Measurements from ENCODE around the gene TERF2IP.

TERF2IP gene, protein sequence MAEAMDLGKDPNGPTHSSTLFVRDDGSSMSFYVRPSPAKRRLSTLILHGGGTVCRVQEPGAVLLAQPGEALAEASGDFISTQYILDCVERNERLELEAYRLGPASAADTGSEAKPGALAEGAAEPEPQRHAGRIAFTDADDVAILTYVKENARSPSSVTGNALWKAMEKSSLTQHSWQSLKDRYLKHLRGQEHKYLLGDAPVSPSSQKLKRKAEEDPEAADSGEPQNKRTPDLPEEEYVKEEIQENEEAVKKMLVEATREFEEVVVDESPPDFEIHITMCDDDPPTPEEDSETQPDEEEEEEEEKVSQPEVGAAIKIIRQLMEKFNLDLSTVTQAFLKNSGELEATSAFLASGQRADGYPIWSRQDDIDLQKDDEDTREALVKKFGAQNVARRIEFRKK

DNA sequence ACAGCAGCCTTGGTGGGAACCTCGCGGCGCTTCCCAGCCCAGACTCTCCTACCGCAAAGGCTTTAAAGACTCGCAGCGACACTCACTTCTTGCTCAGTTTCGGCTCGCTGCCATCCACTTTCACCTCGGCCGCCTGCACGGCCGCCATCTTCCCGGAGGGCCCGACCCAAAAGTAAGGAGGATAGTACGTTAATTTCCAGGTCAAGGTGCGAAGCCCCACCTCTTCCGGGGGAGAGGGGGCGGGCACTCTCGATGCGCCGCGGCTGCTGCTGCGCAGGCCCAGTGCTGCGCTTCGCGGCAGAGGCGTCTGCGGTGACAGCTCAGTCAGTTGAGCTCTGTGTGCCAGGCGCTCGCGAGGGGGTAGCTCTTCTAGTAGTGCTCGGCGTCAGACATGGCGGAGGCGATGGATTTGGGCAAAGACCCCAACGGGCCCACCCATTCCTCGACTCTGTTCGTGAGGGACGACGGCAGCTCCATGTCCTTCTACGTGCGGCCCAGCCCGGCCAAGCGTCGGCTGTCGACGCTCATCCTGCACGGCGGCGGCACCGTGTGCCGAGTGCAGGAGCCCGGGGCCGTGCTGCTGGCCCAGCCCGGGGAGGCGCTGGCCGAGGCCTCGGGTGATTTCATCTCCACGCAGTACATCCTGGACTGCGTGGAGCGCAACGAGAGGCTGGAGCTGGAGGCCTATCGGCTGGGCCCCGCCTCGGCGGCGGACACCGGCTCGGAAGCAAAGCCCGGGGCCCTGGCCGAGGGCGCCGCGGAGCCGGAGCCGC, at the start of gene TERF2IP, which contains the start of gene KARS1:
TERF2IP (plus strand) TSS at position 282 of the 773 bp plus-strand sequence; CDS start at position 392, 110 bp downstream.
KARS1 (minus strand) TSS at position 174 of the 773 bp plus-strand sequence; CDS start at position 148, 26 bp downstream.
- TF ChIP-seq, protein P1, sequence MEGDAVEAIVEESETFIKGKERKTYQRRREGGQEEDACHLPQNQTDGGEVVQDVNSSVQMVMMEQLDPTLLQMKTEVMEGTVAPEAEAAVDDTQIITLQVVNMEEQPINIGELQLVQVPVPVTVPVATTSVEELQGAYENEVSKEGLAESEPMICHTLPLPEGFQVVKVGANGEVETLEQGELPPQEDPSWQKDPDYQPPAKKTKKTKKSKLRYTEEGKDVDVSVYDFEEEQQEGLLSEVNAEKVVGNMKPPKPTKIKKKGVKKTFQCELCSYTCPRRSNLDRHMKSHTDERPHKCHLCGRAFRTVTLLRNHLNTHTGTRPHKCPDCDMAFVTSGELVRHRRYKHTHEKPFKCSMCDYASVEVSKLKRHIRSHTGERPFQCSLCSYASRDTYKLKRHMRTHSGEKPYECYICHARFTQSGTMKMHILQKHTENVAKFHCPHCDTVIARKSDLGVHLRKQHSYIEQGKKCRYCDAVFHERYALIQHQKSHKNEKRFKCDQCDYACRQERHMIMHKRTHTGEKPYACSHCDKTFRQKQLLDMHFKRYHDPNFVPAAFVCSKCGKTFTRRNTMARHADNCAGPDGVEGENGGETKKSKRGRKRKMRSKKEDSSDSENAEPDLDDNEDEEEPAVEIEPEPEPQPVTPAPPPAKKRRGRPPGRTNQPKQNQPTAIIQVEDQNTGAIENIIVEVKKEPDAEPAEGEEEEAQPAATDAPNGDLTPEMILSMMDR (conservative IDR thresholded peaks at IDR 0.05): no peak
- peak; percentile 91 for TF ChIP-seq ZFX (IDR thresholded peaks at IDR 0.05)
- H3K27ac ChIP-seq: peak within 1 kb of the TSS; percentile 96

DNA sequence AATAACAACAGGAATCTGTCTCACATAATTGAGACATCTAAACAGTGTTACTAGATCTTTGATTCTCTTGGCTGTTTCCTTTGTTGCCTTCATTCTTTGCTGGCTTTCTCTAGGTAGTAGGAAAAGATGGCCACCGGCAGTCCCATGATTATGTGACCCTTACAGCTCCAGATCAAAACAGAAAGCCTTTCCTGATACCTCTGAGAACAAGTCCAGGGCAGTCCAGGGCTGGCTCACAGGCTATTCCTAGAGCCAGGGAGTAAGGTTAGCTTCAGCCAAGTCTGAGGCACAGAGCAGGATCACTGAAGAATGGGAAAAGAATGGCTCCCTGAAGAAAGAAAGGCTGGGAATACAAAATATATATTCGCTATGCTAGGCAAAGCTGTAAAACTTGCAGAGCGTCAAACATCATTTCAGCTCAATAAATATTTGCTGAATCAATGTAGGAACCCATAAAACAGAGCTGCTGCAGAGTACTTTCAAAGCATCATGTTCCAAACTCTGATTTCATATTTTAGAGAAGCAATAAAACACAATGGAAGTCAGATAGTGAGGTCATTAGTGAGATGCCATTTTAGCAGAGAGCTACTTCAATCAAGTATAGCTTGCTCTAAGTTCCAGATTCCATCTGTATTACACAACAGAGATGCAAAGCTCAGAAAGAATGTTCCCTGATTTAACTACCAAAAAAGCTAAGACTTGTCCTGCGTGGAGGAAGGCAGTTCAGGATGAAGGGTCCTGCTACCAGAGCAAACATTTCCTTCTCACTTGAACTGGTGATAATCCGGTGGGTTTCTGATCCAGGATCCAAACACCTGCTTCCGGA, 47.9 kb upstream of the TERF2IP start:
- H3K27ac ChIP-seq: peak overlapping the region; percentile 83
- TF ChIP-seq, protein P1 (conservative IDR thresholded peaks at IDR 0.05): no peak
- no peak for TF ChIP-seq ZFX (IDR thresholded peaks at IDR 0.05)

DNA sequence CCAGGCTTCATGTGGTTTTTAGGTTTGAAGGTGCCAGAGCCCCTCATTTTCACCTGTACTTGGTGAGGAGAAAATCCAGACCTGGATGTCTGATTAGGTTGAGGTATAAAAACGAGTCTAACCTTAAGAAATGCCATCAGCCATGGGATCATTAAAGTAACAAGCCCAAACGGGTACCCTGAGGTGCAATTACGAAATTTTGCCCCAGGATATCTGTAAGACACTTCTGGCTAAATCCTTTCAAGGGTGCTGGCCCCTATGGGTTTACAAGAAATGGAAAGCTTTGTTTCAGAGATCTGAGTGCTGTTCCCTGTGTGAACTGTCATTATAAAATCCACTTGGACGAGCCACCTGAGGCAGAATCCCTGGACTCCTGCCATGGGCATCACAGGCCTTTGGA, 44.3 kb upstream of the TERF2IP start:
- TF ChIP-seq, protein P1 (conservative IDR thresholded peaks at IDR 0.05): no peak
- TF ChIP-seq ZFX (IDR thresholded peaks at IDR 0.05): no peak
- no peak overlapping the region for H3K27ac ChIP-seq

DNA sequence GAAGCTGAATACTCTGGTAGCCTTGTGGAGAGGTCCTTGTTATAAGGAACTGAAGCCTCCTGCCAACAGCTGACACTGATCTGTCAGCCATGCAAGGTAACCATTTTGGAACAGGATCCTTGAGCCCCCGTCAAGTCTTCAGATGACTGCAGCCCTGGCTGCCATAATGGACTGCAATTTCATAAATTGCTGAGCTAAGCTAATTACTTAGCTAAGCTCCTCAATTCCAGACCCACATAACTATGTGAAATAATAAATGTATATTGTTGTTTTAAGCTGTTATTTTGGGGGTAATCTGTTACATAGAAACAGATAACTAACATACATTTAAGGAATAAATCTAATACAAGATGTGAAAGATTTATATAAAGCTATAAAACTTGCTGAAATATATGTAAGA, 41.1 kb upstream of the TERF2IP start:
- no peak overlapping the region for H3K27ac ChIP-seq
- no peak for TF ChIP-seq ZFX (IDR thresholded peaks at IDR 0.05)
- TF ChIP-seq, protein P1 (conservative IDR thresholded peaks at IDR 0.05): no peak

DNA sequence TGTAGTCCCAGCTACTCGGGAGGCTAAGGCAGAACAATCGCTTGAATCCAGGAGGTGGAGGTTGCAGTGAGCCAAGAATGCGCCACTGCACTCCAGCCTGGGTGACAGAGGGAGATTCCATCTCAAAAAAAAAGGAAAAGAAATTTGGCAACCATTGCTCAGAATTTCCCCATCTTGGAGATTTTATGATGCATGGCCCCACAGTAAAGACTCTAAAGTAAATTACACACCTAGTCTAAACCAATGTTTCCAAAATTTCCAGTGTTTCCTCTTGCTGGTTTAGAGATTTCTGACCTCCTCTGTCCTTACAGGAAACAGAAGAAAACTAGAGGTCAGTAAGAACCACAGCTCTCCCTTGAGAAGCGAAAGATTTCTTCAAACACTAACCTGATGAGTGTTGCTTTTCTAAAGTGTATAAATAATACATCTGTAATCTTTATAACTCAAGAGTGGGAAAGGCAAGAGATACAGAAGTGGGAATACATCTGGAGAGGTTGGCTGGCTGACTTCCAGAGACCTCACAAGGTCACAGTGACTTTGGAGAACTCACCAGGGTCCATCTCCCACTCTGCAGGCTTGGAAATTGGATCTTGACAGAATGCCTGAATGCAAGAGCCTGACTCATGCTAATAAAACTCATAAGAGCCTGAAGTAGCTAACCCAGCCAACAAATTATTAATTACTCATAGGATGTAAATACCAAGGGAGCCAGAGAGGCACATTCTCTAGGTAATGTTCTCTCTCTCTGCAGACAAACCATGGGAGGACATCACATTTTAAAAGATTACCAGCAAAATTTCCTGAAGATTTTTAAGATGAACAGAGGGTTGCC, 33.3 kb upstream of the TERF2IP start:
- no peak overlapping the region for H3K27ac ChIP-seq
- TF ChIP-seq, protein P1 (conservative IDR thresholded peaks at IDR 0.05): no peak
- TF ChIP-seq ZFX (IDR thresholded peaks at IDR 0.05): no peak

DNA sequence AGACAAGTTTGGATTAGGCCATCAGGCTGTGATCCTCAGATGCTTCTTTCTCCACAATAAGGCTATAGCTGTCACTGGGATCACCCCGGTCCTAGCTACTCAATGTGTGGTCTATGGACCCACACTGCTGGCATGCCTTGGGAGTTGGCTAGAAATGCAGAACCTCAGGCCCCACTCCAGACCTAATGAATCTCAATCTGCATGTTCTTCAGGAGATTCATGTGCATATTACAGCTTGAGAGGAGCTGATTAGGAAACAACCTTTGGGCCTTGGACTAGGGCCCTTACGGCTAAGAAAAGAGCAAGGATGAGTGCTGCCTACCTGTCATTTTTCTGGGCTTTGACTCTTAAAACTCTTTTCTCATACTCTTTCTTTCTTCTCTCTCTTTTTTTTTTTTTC, 32.0 kb upstream of the TERF2IP start:
- TF ChIP-seq, protein P1 (conservative IDR thresholded peaks at IDR 0.05): no peak
- no peak for TF ChIP-seq ZFX (IDR thresholded peaks at IDR 0.05)
- no peak overlapping the region for H3K27ac ChIP-seq
